ENCODE data around the gene DNASE1L2. TPM values are rescaled to one million over a fixed set of nuclear protein-coding genes. Genes with fewer than 3 reads are reported as not detected.

Gene DNASE1L2
- total and polyA plus RNA-seq, 2 of the 4 experiments (the other 2 are of a cell fraction), result 0.18 to 0.75 TPM

GRCh38 chr16:2189252-2189893, 46.9 kb upstream of the DNASE1L2 start:
- ChIA-PET CTCF (no interaction called here), POLR2A (ENCODE audit: unreplicated experiment) (no interaction called here)
- Histone ChIP-seq H3K27me3 (ENCODE audit: control insufficient read depth, insufficient read depth, low read length) (peaks cover 11% of the 10 kb centered on the region), H3K36me3 (ENCODE audit: control insufficient read depth, insufficient read depth, low read length) (no peaks in the 10 kb centered on the region), H4K8ac (ENCODE audit: low read depth in 2 of 2, low read length in 2 of 2) (no peak overlapping the region), H3K4ac (ENCODE audit: low read depth, low read length) (no peak overlapping the region), H3K27ac (ENCODE audit: insufficient read depth, low read length) (no peak overlapping the region), H3K4me1 (ENCODE audit: control insufficient read depth, insufficient read depth, low read length) (no peaks in the 10 kb centered on the region), H3K23ac (ENCODE audit: low read depth, low read length) (no peak overlapping the region), H2AK5ac (ENCODE audit: low read depth, low read length) (no peak overlapping the region), H3K9me1 (ENCODE audit: insufficient read depth, low read length) (0 out of 2 replicates have a peak, but pooled peaks cover under 1% of the 10 kb centered on the region), H3K9ac (ENCODE audit: low read depth, low read length) (no peak overlapping the region), H2AFZ (replicated peaks; ENCODE audit: low read length, poor library complexity) (no peak overlapping the region), H2BK15ac (ENCODE audit: low read depth, low read length) (no peak overlapping the region), H2BK120ac (ENCODE audit: low read depth, low read length) (no peak overlapping the region), H3K9me3 (ENCODE audit: control insufficient read depth, insufficient read depth, low read length) (no peaks in the 10 kb centered on the region), H4K91ac (ENCODE audit: insufficient read depth, low read depth, low read length) (no peak overlapping the region), H4K20me1 (ENCODE audit: insufficient read depth, low read length) (no peaks in the 10 kb centered on the region), H3K56ac (ENCODE audit: extremely low read depth, insufficient read depth, low read length) (no peak overlapping the region), H4K5ac (ENCODE audit: low read depth, low read length) (no peak overlapping the region), H2AK9ac (replicated peaks; ENCODE audit: low read depth, low read length, poor library complexity) (no peak overlapping the region), H3K79me1 (ENCODE audit: low read depth in 1 of 2, low read length in 2 of 2) (no peaks in the 10 kb centered on the region), H3K4me3 (ENCODE audit: insufficient read depth, low read depth, low read length) (no peak overlapping the region), H2BK5ac (ENCODE audit: low read depth, low read length, poor library complexity, severe bottlenecking) (no peak overlapping the region), H3K14ac (replicated peaks; ENCODE audit: low read depth, low read length) (no peak overlapping the region), H3K4me2 (ENCODE audit: low read depth, low read length) (no peak overlapping the region), H3K18ac (ENCODE audit: low read depth, low read length) (no peak overlapping the region), H2BK20ac (ENCODE audit: low read depth, low read length) (no peak overlapping the region)
- in situ Hi-C loops (cut with MboI; ENCODE audit: low sequenced_read_pairs) (no loop called here), intact Hi-C loops (cut with micrococcal nuclease) (no loop called here), dilution Hi-C loops (cut with HindIII; ENCODE audit: low sequenced_read_pairs, unreplicated experiment) (no loop called here)
- no peak for DNase-seq
- no TSS peak for BruUV-seq (replicated peaks)
- WGBS, 2 experiments (ENCODE audit: extremely low coverage in 2 of 2, insufficient read length in 1 of 2), result 80% methylated on average over 1 of the region's 25 CpGs; no CpG with 5 or more reads in 1 of the 2 experiments
- TF ChIP-seq SMC3 (IDR thresholded peaks at IDR 0.05; ENCODE audit: low read depth, low read length) (no peak), MAFK (IDR thresholded peaks at IDR 0.05; ENCODE audit: low read depth, low read length) (no peak), FOS (IDR thresholded peaks at IDR 0.05; ENCODE audit: low read depth, low read length) (no peak)
- ATAC-seq (ENCODE audit: low read depth), result no peak

Data from IMR-90 (cell line).